ENCODE measurements around the gene TRAF3IP1. TPM values are rescaled to one million over a fixed set of nuclear protein-coding genes. Genes with fewer than 3 reads are reported as not detected.

The TRAF3IP1 gene
- total RNA-seq, 4 donors from 2014 or later: 12.6 to 41.8 (median 27.6) TPM

DNA sequence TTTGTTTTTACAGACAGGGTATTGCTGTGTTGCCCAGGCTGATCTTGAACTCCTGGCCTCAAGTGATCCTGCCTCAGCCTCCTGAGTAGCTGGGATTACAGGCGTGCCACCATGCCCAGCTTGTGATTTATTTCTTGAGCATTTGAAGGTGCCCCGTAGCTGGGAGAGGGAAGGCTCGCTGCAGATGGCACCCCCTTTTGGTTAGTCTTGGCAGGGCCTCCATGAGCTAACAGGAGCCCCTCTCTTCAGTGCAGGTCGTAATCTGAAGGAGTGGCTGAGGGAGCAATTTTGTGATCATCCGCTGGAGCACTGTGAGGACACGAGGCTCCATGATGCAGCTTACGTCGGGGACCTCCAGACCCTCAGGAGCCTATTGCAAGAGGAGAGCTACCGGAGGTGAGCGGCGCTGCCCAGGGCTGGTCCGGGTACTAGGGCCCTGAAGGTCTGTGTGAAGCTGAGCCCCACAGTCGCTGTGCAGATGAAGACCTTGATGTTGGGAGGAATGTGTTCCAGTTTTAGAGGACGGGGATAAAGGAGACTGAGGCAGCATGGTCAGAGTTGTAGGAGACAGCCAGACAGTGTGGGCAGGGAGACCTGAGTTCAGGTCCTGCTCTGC, 113.1 kb downstream of the TRAF3IP1 start:
- Histone ChIP-seq H3K9me3 (peaks cover 0 to 5% of the 10 kb centered on the region in 2 donors), H3K4me3 (no peak overlapping the region), H3K27ac (no peak overlapping the region), H3K36me3 (no peaks in the 10 kb centered on the region), H3K4me1 (no peaks in the 10 kb centered on the region), H3K27me3 (no peaks in the 10 kb centered on the region)
- TF ChIP-seq, protein P1, sequence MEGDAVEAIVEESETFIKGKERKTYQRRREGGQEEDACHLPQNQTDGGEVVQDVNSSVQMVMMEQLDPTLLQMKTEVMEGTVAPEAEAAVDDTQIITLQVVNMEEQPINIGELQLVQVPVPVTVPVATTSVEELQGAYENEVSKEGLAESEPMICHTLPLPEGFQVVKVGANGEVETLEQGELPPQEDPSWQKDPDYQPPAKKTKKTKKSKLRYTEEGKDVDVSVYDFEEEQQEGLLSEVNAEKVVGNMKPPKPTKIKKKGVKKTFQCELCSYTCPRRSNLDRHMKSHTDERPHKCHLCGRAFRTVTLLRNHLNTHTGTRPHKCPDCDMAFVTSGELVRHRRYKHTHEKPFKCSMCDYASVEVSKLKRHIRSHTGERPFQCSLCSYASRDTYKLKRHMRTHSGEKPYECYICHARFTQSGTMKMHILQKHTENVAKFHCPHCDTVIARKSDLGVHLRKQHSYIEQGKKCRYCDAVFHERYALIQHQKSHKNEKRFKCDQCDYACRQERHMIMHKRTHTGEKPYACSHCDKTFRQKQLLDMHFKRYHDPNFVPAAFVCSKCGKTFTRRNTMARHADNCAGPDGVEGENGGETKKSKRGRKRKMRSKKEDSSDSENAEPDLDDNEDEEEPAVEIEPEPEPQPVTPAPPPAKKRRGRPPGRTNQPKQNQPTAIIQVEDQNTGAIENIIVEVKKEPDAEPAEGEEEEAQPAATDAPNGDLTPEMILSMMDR (IDR thresholded peaks at IDR 0.05): no peak
- no peak for TF ChIP-seq POLR2A (IDR thresholded peaks at IDR 0.05)
- no peak for DNase-seq
- intact Hi-C loops (cut with DNase I; ENCODE audit: low total_unique reads): no loop called here

- no peak for DNase-seq
- intact Hi-C loops (cut with DNase I; ENCODE audit: low total_unique reads): no loop called here
- Histone ChIP-seq H3K27ac (no peak overlapping the region), H3K4me3 (no peak overlapping the region), H3K4me1 (no peaks in the 10 kb centered on the region), H3K9me3 (peaks cover 0 to 5% of the 10 kb centered on the region in 2 donors), H3K27me3 (no peaks in the 10 kb centered on the region), H3K36me3 (no peaks in the 10 kb centered on the region)
- TF ChIP-seq, protein P1 (IDR thresholded peaks at IDR 0.05): no peak
- no peak for TF ChIP-seq POLR2A (IDR thresholded peaks at IDR 0.05)
These were observed 113.9 kb downstream of the TRAF3IP1 start for GRCh38 chr2:238433941-238434845.

DNA sequence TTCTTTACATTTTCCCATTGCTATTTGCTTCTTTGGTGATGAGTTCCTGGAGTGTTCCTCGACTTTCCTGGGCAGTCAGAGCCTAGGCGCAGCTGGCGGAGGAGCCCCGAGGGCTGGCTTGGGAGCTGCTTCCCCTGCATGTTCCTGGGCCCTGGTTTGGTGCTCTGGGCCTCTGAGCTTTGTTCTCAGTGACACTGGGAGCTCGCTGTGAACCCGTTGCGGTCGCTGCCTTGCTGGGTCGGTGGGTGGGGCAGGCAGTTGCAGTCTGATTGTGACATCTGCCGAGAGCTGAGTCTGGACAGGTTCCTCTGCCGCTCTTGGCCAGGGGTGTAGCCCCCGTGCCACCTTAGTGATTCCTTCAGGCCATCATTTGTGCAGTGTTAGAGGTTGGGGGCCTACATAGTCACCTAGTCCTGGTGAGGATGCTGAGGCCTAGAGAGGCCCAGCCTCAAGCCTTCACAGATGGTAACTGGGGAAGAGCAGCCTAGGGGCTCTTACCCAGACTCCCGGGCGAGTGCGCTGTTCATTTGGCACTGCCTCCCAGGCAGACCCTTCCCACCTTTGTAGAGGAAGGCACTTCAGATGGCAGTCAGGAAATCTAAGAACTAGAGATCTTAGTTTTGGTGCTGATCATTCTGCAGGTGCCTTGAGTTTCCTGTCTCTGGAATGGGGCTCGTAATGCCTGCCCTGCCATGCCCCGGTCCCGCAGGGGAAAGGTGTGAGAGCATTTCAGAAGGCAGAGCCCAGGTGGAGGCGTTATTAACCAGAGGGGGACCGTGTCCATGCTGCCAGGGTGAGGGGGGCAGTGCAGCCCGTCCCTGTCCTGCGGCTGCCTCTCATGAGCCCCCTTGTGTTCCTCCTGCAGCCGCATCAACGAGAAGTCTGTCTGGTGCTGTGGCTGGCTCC, 114.8 kb downstream of the TRAF3IP1 start:
- Histone ChIP-seq H3K36me3 (no peaks in the 10 kb centered on the region), H3K9me3 (peaks cover 0 to 5% of the 10 kb centered on the region in 2 donors), H3K4me3 (no peak overlapping the region), H3K4me1 (no peaks in the 10 kb centered on the region), H3K27ac (no peak overlapping the region), H3K27me3 (no peaks in the 10 kb centered on the region)
- intact Hi-C loops (cut with DNase I; ENCODE audit: low total_unique reads): no loop called here
- no peak for DNase-seq
- TF ChIP-seq POLR2A (IDR thresholded peaks at IDR 0.05): no peak
- TF ChIP-seq, protein P1 (IDR thresholded peaks at IDR 0.05): no peak

DNA sequence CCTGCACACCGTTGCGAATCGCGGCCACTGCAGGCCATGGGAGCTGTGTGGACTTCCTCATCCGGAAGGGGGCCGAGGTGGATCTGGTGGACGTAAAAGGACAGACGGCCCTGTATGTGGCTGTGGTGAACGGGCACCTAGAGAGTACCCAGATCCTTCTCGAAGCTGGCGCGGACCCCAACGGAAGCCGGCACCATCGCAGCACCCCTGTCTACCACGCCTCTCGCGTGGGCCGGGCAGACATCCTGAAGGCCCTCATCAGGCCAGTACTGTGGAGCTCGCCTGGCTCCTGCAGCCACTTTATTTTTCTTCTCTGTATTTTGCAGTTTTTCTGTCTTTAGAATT, 115.4 kb downstream of the TRAF3IP1 start:
- no peaks in the 10 kb centered on the region for H3K36me3 ChIP-seq
- no peaks in the 10 kb centered on the region for H3K4me1 ChIP-seq
- intact Hi-C loops (cut with DNase I; ENCODE audit: low total_unique reads): no loop called here
- H3K4me3 ChIP-seq: no peak overlapping the region
- no peak overlapping the region for H3K27ac ChIP-seq
- no peaks in the 10 kb centered on the region for H3K27me3 ChIP-seq
- no peak for TF ChIP-seq POLR2A (IDR thresholded peaks at IDR 0.05)
- TF ChIP-seq, protein P1 (IDR thresholded peaks at IDR 0.05): no peak
- peaks cover 0 to 3% of the 10 kb centered on the region in 2 donors for H3K9me3 ChIP-seq
- DNase-seq: no peak

Measured in uterus (tissue), 4 donors.